ENCODE data around the gene AP1S1.

The AP1S1 gene

GRCh38 chr7:101201695-101202602 is 47.7 kb downstream of the AP1S1 start:
- no peak for DNase-seq

GRCh38 chr7:101202603-101202918 is 48.3 kb downstream of the AP1S1 start:
- no peak for DNase-seq

- DNase-seq, result peak; percentile 19
Measured at GRCh38 chr7:101203740-101204738, 49.8 kb downstream of the AP1S1 start.

- DNase-seq, result no peak
Measured at GRCh38 chr7:101205901-101206664, 51.8 kb downstream of the AP1S1 start.

GRCh38 chr7:101206665-101207042 is 52.4 kb downstream of the AP1S1 start:
- no peak for DNase-seq

GRCh38 chr7:101207459-101207858 is 53.2 kb downstream of the AP1S1 start:
- DNase-seq, result no peak

- DNase-seq, result no peak
Measured at GRCh38 chr7:101208794-101209193, 54.5 kb downstream of the AP1S1 start.

GRCh38 chr7:101210143-101210542 is 55.9 kb downstream of the AP1S1 start:
- no peak for DNase-seq
